Kidney (tissue), 14 donors: ENCODE data around the gene RIMS1. TPM values are rescaled to one million over a fixed set of nuclear protein-coding genes. Genes with fewer than 3 reads are reported as not detected.
A peak's percentile ranks its signal among the peaks of the same experiment; 100 is the strongest.
"Not testable (repeated sequence)": the region's sequence is repeated elsewhere in the genome, so short reads cannot be mapped to it uniquely, and the experiment has no call there.

Experiments
- DNase-seq, 5 donors: peaks; one replicate each; pipeline ENCODE4 v3.0.0-alpha.2; 2013 to 2020
- FAIRE-seq: peaks from 2 replicates; lab custom pipeline; 2012; peaks lifted over from hg19 to GRCh38; lab: Jason Lieb, UNC
- H3K27ac ChIP-seq, 2 donors: one replicate each; pipeline ENCODE4 v1.7.0; 2013; ENCODE audit warnings: low read depth in 2 of 2, low read length in 2 of 2, inconsistent platforms in 1 of 2
- H3K27me3 ChIP-seq: one replicate; pipeline ENCODE4 v1.7.1; 2013; ENCODE audit warnings: low read length, inconsistent platforms; ENCODE audit not compliant: control insufficient read depth, insufficient read depth
- H3K36me3 ChIP-seq, 3 donors: one replicate each; pipeline versions ENCODE4 v1.7.0 to v1.7.1; 2013; ENCODE audit warnings: low read length in 3 of 3, control low read depth in 1 of 3, inconsistent platforms in 1 of 3; ENCODE audit not compliant: insufficient read depth in 3 of 3, control insufficient read depth in 2 of 3
- H3K4me1 ChIP-seq, 3 donors: one replicate each; pipeline versions ENCODE4 v1.7.0 to v1.7.1; 2013; ENCODE audit warnings: low read length in 3 of 3, inconsistent platforms in 1 of 3, low read depth in 1 of 3; ENCODE audit not compliant: control insufficient read depth in 2 of 3, insufficient read depth in 2 of 3
- H3K4me3 ChIP-seq, 3 donors: one replicate each; pipeline versions ENCODE4 v1.7.0 to v1.8.1; 2013; ENCODE audit warnings: low read length in 3 of 3, control low read depth in 1 of 3, inconsistent platforms in 1 of 3
- H3K9ac ChIP-seq, 3 donors: one replicate each; pipeline versions ENCODE4 v1.7.0 to v1.7.1; 2013; ENCODE audit warnings: low read length in 3 of 3, control low read depth in 1 of 3, inconsistent platforms in 1 of 3
- H3K9me3 ChIP-seq, 3 donors: one replicate each; pipeline versions ENCODE4 v1.7.0 to v1.7.1; 2013; ENCODE audit warnings: low read length in 3 of 3, control low read depth in 1 of 3, inconsistent platforms in 1 of 3; ENCODE audit not compliant: control insufficient read depth in 2 of 3, insufficient read depth in 1 of 3
- intact Hi-C: fragments of 100-400 bp; cut with DNase I; formaldehyde crosslinking; loops from one replicate; pipeline ENCODE4 v1.11.1; 2022
- polyA plus RNA-seq: library from polyadenylated mRNA; stranded (reverse); fragments of 350-450 nt; fragmentation: Illumina TruSeq; extraction: RNeasy Lipid Tissue Mini Kit (QIAGEN cat#74804); gene quantifications from one replicate; pipeline ENCODE4 v1.2.3, GENCODE V29; 2014; ENCODE audit warnings: low read depth, low replicate concordance; ENCODE audit not compliant: insufficient read depth
- total RNA-seq: library from RNA; stranded (reverse); fragmentation: NEBNext Ultra II Directional; extraction: Animal tissue kit (Norgen Biotek cat#: 25700); gene quantifications from one replicate; pipeline ENCODE4 v1.2.1, GENCODE V29; 2021
- TF ChIP-seq, protein P1 (sequence below): IDR thresholded peaks from 3 replicates; pipeline ENCODE4 v1.5.1; 2012; ENCODE audit warnings: mild to moderate bottlenecking, moderate library complexity, borderline replicate concordance; ENCODE audit not compliant: insufficient read depth; ENCODE audit errors: extremely low read depth
- donor health status: control.
- donor health status: control.
- donor health status: control.
- donor health status: control.
- donor health status: control.
- donor health status: DM: yes; HTN: yes; CAD: no.
- donor health status: Normal renal cell carcinoma (clear cell type).

RIMS1 gene
- total and polyA plus RNA-seq, 2 donors from 2014 or later = 4.5 TPM; not detected in 1

DNA sequence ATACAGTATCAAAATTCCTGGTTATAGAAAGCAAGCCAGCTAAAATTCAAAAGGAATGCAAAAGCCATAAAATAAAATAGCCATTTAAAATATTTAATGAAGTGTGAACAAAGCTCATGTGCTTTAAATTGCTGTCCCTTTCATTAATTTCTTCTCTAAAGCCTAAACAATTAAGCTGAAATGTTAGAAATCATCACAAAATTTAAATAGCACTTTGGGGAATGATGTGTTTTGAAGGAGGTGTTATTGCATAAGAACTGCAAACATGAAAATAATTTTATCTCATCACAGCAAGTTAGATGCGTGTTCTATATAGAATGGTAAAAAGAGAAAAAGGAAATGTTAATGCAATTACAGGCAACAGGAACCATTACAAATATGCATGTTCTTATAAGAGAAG, 111.0 kb downstream of the RIMS1 start:
- intact Hi-C loops = no loop called here
- Histone ChIP-seq H3K36me3 (no peaks in the 10 kb centered on the region), H3K27me3 (no peaks in the 10 kb centered on the region), H3K9me3 (no peaks in the 10 kb centered on the region), H3K4me3 (no peak overlapping the region), H3K4me1 (no peaks in the 10 kb centered on the region), H3K9ac (no peak overlapping the region), H3K27ac (no peak overlapping the region)
- DNase-seq (no peak), FAIRE-seq (no peak)
- TF ChIP-seq, protein P1, sequence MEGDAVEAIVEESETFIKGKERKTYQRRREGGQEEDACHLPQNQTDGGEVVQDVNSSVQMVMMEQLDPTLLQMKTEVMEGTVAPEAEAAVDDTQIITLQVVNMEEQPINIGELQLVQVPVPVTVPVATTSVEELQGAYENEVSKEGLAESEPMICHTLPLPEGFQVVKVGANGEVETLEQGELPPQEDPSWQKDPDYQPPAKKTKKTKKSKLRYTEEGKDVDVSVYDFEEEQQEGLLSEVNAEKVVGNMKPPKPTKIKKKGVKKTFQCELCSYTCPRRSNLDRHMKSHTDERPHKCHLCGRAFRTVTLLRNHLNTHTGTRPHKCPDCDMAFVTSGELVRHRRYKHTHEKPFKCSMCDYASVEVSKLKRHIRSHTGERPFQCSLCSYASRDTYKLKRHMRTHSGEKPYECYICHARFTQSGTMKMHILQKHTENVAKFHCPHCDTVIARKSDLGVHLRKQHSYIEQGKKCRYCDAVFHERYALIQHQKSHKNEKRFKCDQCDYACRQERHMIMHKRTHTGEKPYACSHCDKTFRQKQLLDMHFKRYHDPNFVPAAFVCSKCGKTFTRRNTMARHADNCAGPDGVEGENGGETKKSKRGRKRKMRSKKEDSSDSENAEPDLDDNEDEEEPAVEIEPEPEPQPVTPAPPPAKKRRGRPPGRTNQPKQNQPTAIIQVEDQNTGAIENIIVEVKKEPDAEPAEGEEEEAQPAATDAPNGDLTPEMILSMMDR = no peak

DNA sequence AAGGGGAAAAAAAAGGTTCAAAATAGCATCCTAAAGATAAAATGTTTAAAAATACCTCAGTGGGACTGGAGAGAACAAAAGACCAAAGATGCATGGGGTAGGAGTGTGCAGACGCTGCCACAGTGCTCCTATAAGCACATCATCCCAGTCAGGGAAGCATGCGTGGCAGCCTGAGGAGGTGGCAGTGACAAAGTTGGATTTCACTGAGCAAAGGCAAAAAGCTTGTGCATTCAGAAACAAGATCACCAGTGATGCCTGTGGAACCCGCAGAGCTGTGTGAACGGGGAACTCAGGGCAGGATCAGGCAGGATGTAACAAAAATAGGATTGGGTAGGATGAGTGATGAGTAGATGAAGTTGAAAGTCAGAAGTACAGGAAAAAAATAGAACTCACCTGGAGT, 116.1 kb downstream of the RIMS1 start:
- no peaks in the 10 kb centered on the region for H3K36me3 ChIP-seq
- no peak overlapping the region for H3K9ac ChIP-seq
- H3K9me3 ChIP-seq = no peaks in the 10 kb centered on the region
- DNase-seq = peak in 1 of 5 donors; percentile 26
- no peaks in the 10 kb centered on the region for H3K4me1 ChIP-seq
- intact Hi-C loops = no loop called here
- no peak for FAIRE-seq
- H3K27ac ChIP-seq = no peak overlapping the region
- TF ChIP-seq, protein P1 = no peak
- H3K27me3 ChIP-seq = no peaks in the 10 kb centered on the region
- no peak overlapping the region for H3K4me3 ChIP-seq

DNA sequence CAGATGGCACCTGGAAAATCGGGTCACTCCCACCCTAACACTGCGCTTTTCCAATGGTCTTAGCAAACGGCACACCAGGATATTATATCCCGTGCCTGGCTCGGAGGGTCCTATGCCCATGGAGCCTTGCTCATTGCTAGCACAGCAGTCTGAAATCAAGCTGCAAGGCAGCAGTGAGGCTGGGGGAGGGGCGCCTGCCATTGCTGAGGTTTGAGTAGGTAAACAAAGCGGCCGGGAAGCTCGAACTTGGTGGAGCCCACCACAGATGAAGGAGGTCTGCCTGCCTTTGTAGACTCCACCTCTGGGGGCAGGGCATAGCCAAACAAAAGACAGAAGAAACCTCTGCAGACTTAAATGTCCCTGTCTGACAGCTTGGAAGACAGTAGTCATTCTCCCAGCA, 120.2 kb downstream of the RIMS1 start:
- H3K36me3 ChIP-seq, H3K4me3 ChIP-seq, H3K9ac ChIP-seq, intact Hi-C loops, H3K27ac ChIP-seq, H3K27me3 ChIP-seq, H3K9me3 ChIP-seq, H3K4me1 ChIP-seq, FAIRE-seq: not testable (repeated sequence)
- peak in 1 of 5 donors; percentile 57 for DNase-seq

DNA sequence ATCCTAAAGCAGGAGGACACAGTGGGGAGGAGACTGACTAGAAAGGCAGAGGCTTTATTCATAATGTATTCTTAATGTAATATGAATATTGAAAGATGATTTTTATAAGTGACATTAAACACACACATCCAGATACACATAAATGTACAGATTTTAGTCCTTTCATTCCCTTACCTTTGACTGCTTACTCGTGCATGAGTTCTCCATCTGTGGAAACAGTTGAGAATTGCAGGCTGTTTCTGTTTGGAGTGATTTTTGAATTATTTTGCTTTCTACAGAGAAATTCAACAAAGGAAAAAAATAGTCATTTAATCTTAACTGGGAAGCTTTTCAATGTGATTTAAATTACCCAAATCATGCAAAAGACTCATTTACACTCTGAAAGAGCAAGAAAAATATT, 136.5 kb downstream of the RIMS1 start:
- FAIRE-seq = no peak
- H3K36me3 ChIP-seq = no peaks in the 10 kb centered on the region
- TF ChIP-seq, protein P1 = no peak

More for the DNA sequence above, 136.5 kb downstream of the RIMS1 start:
- Histone ChIP-seq H3K9ac (no peak overlapping the region), H3K27ac (no peak overlapping the region), H3K4me3 (no peak overlapping the region), H3K9me3 (no peaks in the 10 kb centered on the region), H3K27me3 (no peaks in the 10 kb centered on the region), H3K4me1 (no peaks in the 10 kb centered on the region)
- intact Hi-C loops = no loop called here
- no peak for DNase-seq
